Endothelial cell of umbilical vein (primary cell): ENCODE results near the gene WDR18. TPM values are rescaled to one million over a fixed set of nuclear protein-coding genes. Genes with fewer than 3 reads are reported as not detected.

Experiments
- BruUV-seq: library from RNA; stranded (reverse); fragments of 400-500 nt; replicated peaks from 2 replicates; lab custom pipeline; 2021; lab: Mats Ljungman, UMichigan
- CTCF ChIA-PET: fragments of 300-600, 350-600 bp; sonication (Branson Sonifier 250); formaldehyde crosslinking; loops from one replicate; lab custom pipeline; 2021; ENCODE audit warnings: antibody characterized with exemption, inconsistent platforms; lab: Charles Lee
- POLR2A ChIA-PET: fragments of 300-600, 350-600 bp; sonication (Branson Sonifier 250); formaldehyde crosslinking; loops from one replicate; lab custom pipeline; 2021; ENCODE audit warnings: antibody characterized with exemption, inconsistent platforms; lab: Charles Lee
- DNase-seq: peaks from one replicate; pipeline ENCODE4 v3.0.0-alpha.2; 2011; ENCODE audit warnings: low read depth, low spot score
- FAIRE-seq: peaks from 2 replicates; lab custom pipeline; 2011; peaks lifted over from hg19 to GRCh38; lab: Jason Lieb, UNC
- H2AFZ ChIP-seq: 2 replicates; pipeline ENCODE4 v1.6.0; 2012; ENCODE audit warnings: low read depth, low read length, control low read depth, inconsistent platforms
- H3K27ac ChIP-seq: 2 replicates; pipeline ENCODE4 v1.5.1; 2011; ENCODE audit warnings: low read depth, mild to moderate bottlenecking, control low read depth, low read length, moderate library complexity; ENCODE audit not compliant: insufficient read depth
- H3K27me3 ChIP-seq, 2 experiments: 2 replicates each; pipeline versions ENCODE4 v1.6.0 to v1.6.1; 2011; ENCODE audit warnings: low read length in 2 of 2, mixed read lengths in 1 of 2; ENCODE audit not compliant: control insufficient read depth in 2 of 2, insufficient read depth in 2 of 2
- H3K36me3 ChIP-seq, 2 experiments: 2 replicates in 1 of 2; 3 replicates in 1 of 2; pipeline ENCODE4 v1.5.1; 2011; ENCODE audit warnings: low read length in 2 of 2, mild to moderate bottlenecking in 1 of 2, moderate library complexity in 1 of 2; ENCODE audit not compliant: control insufficient read depth in 2 of 2, insufficient read depth in 2 of 2; ENCODE audit errors: extremely low read depth in 1 of 2
- H3K4me1 ChIP-seq: 3 replicates; pipeline ENCODE4 v1.5.1; 2011; ENCODE audit warnings: mild to moderate bottlenecking, low read length; ENCODE audit not compliant: control insufficient read depth, insufficient read depth; ENCODE audit errors: extremely low read depth
- H3K4me2 ChIP-seq: 2 replicates; pipeline ENCODE4 v1.6.1; 2011; ENCODE audit warnings: low read length, control low read depth, mixed read lengths; ENCODE audit not compliant: insufficient read depth
- H3K4me3 ChIP-seq, 3 experiments: fragments of 200-600 bp in 1 of 3; sonication (generic), shearing (Covaris generic) in 1 of 3; replicated peaks in 1 of 3; 2 replicates each; pipeline ENCODE4 v1.5.1; 2011 to 2016; ENCODE audit warnings: control low read depth in 3 of 3, low read length in 3 of 3, mild to moderate bottlenecking in 2 of 3, inconsistent platforms in 1 of 3, low read depth in 1 of 3, moderate library complexity in 1 of 3; ENCODE audit not compliant: insufficient read depth in 1 of 3
- H3K79me2 ChIP-seq: 2 replicates; pipeline ENCODE4 v1.6.0; 2012; ENCODE audit warnings: low read length, inconsistent platforms; ENCODE audit not compliant: control insufficient read depth, insufficient read depth
- H3K9ac ChIP-seq: replicated peaks from 2 replicates; pipeline ENCODE3; 2011; ENCODE audit warnings: low read length, control low read depth; ENCODE audit not compliant: insufficient read depth; ENCODE audit errors: extremely low read depth
- H3K9me1 ChIP-seq: replicated peaks from 3 replicates; pipeline ENCODE4 v1.6.0; 2011; ENCODE audit warnings: mild to moderate bottlenecking, low read length; ENCODE audit not compliant: control insufficient read depth, insufficient read depth; ENCODE audit errors: extremely low read depth
- H3K9me3 ChIP-seq: replicated peaks from 2 replicates; pipeline ENCODE4 v1.5.1; 2012; ENCODE audit warnings: low read length, inconsistent platforms; ENCODE audit not compliant: control insufficient read depth, insufficient read depth
- H4K20me1 ChIP-seq: replicated peaks from 2 replicates; pipeline ENCODE3; 2011; ENCODE audit warnings: mild to moderate bottlenecking, low read length; ENCODE audit not compliant: control insufficient read depth, insufficient read depth; ENCODE audit errors: extremely low read depth
- EZH2 ChIP-seq: IDR thresholded peaks from 2 replicates; pipeline ENCODE4 v1.6.1; 2012; ENCODE audit warnings: borderline replicate concordance, low read depth, mild to moderate bottlenecking, moderate library complexity, low read length, inconsistent platforms; ENCODE audit not compliant: severe bottlenecking
- FOS ChIP-seq: IDR thresholded peaks from 2 replicates; pipeline ENCODE4 v1.6.1; 2011; ENCODE audit warnings: mild to moderate bottlenecking, low read length, moderate library complexity, borderline replicate concordance; ENCODE audit not compliant: insufficient read depth
- GATA2 ChIP-seq: IDR thresholded peaks from 2 replicates; pipeline ENCODE4 v1.7.0; 2011; ENCODE audit warnings: low read depth, mild to moderate bottlenecking, moderate library complexity, mixed read lengths, low read length; ENCODE audit not compliant: insufficient read length, insufficient read depth
- JUN ChIP-seq: IDR thresholded peaks from 2 replicates; pipeline ENCODE4 v1.6.1; 2011; ENCODE audit warnings: borderline replicate concordance, low read depth; ENCODE audit not compliant: insufficient read length, insufficient read depth
- MYC ChIP-seq: IDR thresholded peaks from one replicate; pipeline ENCODE4 v1.6.1; 2011; ENCODE audit warnings: mild to moderate bottlenecking, low read depth, low read length
- POLR2A ChIP-seq: IDR thresholded peaks from 2 replicates; pipeline ENCODE4 v1.6.1; 2012; ENCODE audit warnings: low read depth, mild to moderate bottlenecking, control low read depth, low read length
- POLR2AphosphoS5 ChIP-seq: IDR thresholded peaks from 2 replicates; pipeline ENCODE4 v1.6.1; 2012; ENCODE audit warnings: low read depth, mild to moderate bottlenecking, control low read depth, low read length, moderate library complexity; ENCODE audit not compliant: insufficient read depth
- dilution Hi-C: fragments of 300-500 bp; cut with MboI; formaldehyde crosslinking; loops from one replicate; pipeline ENCODE4 v1.15.0; 2019; ENCODE audit warnings: low sequenced_read_pairs; ENCODE audit not compliant: extremely low pct_ligation_motif_present
- intact Hi-C: fragments of 100-400 bp; cut with micrococcal nuclease; formaldehyde crosslinking; loops from one replicate; pipeline ENCODE4 v1.10.0; 2022
- polyA plus RNA-seq, 4 experiments: library from polyadenylated mRNA; depleted of rRNA in 3 of 4; stranded (reverse) in 3 of 4; unstranded in 1 of 4; fragments of >200 nt; gene quantifications; 2 replicates each; pipeline versions ENCODE4 v1.2.1 to v1.2.3, GENCODE V29; 2011 to 2012; ENCODE audit warnings: missing spikeins in 1 of 4
- total RNA-seq: library from RNA; stranded (reverse); gene quantifications from 2 replicates; pipeline ENCODE4 v1.2.3, GENCODE V29; 2021
- TF ChIP-seq, protein P1 (sequence below), 2 donors: IDR thresholded peaks; 1 replicate in 1 of 2; 2 replicates in 1 of 2; pipeline ENCODE4 v1.5.1; 2011; ENCODE audit warnings: low read length in 2 of 2, mild to moderate bottlenecking in 2 of 2, moderate library complexity in 2 of 2, control low read depth in 1 of 2, inconsistent platforms in 1 of 2, low read depth in 1 of 2; ENCODE audit not compliant: insufficient read depth in 1 of 2; ENCODE audit errors: extremely low read depth in 1 of 2
- TF ChIP-seq, protein P2 (sequence below): IDR thresholded peaks from 2 replicates; pipeline ENCODE4 v1.6.1; 2011; ENCODE audit not compliant: insufficient read depth, insufficient read length

WDR18 gene
- total and polyA plus RNA-seq, 2 donors (not counting 3 experiments of a cell fraction or from before 2014, with no cell fraction given), result 54.8 to 102 TPM

DNA sequence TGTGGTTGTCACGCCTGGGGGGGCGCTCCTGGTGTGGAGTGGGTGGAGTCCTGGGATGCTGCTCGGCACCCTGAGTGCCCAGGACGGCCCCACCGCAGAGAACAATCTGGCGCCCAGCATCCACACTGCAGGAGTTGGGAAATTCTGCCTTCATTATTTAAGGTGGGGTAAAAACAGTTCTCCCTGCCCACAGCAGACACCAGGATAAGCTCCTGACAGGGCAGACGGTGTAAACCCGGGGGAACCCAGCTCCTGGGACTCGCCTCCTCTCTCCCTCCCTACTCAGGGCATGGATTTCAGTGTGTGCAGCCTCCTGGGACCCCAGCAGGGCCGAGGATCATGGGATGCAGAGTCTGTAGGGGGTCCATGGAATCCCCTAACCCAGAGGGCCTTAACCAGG is 7.7 kb upstream of the WDR18 start:
- no peak for TF ChIP-seq JUN
- TF ChIP-seq, protein P1, sequence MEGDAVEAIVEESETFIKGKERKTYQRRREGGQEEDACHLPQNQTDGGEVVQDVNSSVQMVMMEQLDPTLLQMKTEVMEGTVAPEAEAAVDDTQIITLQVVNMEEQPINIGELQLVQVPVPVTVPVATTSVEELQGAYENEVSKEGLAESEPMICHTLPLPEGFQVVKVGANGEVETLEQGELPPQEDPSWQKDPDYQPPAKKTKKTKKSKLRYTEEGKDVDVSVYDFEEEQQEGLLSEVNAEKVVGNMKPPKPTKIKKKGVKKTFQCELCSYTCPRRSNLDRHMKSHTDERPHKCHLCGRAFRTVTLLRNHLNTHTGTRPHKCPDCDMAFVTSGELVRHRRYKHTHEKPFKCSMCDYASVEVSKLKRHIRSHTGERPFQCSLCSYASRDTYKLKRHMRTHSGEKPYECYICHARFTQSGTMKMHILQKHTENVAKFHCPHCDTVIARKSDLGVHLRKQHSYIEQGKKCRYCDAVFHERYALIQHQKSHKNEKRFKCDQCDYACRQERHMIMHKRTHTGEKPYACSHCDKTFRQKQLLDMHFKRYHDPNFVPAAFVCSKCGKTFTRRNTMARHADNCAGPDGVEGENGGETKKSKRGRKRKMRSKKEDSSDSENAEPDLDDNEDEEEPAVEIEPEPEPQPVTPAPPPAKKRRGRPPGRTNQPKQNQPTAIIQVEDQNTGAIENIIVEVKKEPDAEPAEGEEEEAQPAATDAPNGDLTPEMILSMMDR (IDR thresholded peaks at IDR 0.05; ENCODE audit: extremely low read depth in 1 of 2, insufficient read depth in 1 of 2, low read depth in 1 of 2, low read length in 2 of 2), result no peak
- TF ChIP-seq, protein P2, sequence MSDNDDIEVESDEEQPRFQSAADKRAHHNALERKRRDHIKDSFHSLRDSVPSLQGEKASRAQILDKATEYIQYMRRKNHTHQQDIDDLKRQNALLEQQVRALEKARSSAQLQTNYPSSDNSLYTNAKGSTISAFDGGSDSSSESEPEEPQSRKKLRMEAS, result no peak
- TF ChIP-seq EZH2, result no peak
- TF ChIP-seq MYC, result no peak
- TF ChIP-seq POLR2A, result no peak
- no peak for TF ChIP-seq POLR2AphosphoS5
- TF ChIP-seq GATA2, result no peak
- TF ChIP-seq FOS, result no peak
- Histone ChIP-seq H3K27me3 (no peaks in the 10 kb centered on the region), H3K36me3 (no peaks in the 10 kb centered on the region), H3K27ac (no peak overlapping the region), H3K9ac (no peak overlapping the region), H3K9me3 (no peaks in the 10 kb centered on the region), H3K79me2 (no peaks in the 10 kb centered on the region), H4K20me1 (no peaks in the 10 kb centered on the region), H3K4me3 (no peak overlapping the region), H3K4me2 (no peak overlapping the region), H3K9me1 (no peaks in the 10 kb centered on the region), H3K4me1 (no peaks in the 10 kb centered on the region), H2AFZ (no peak overlapping the region)
- ChIA-PET CTCF (interaction anchor here (1.5 kb wide), 1 partner anchor 53 kb away, joined by 6 read pairs; no protein-coding TSS in a partner anchor), POLR2A (no interaction called here)
- intact Hi-C loops, result no loop called here
- no TSS peak for BruUV-seq
- DNase-seq (no peak), FAIRE-seq (no peak)
- dilution Hi-C loops, result no loop called here
